Hepatocyte (in vitro differentiated cells): ENCODE results near the gene STK10.

Source experiments
- CTCF ChIP-seq: fragments of 200-600 bp; sonication (generic); IDR thresholded peaks from 2 replicates; pipeline ENCODE4 v1.5.1; 2016; ENCODE audit warnings: antibody characterized with exemption, mild to moderate bottlenecking; ENCODE audit not compliant: poor library complexity
- EZH2 ChIP-seq: fragments of 200-600 bp; sonication (generic); IDR thresholded peaks from 2 replicates; pipeline ENCODE4 v1.6.1; 2016; ENCODE audit warnings: antibody characterized with exemption, mild to moderate bottlenecking, borderline replicate concordance

- TF ChIP-seq CTCF: no peak
- TF ChIP-seq EZH2: no peak
Observed at GRCh38 chr5:172186114-172186695, 1.8 kb downstream of the STK10 start.
